Neural cell (in vitro differentiated cells): Measurements from ENCODE around the gene WDR1. TPM values are rescaled to one million over a fixed set of nuclear protein-coding genes. Genes with fewer than 3 reads are reported as not detected.

ENCODE experiments used
- H2AFZ ChIP-seq: fragments of 200-600, 300-800 bp; sonication (generic), shearing (Covaris generic); 2 replicates; pipeline ENCODE4 v1.6.0; 2014; ENCODE audit warnings: low read depth, mild to moderate bottlenecking, antibody characterized with exemption, low read length, moderate library complexity
- H3F3A ChIP-seq: fragments of 200-600 bp; shearing (Covaris generic); 2 replicates; pipeline ENCODE4 v1.6.1; 2016; ENCODE audit warnings: mild to moderate bottlenecking, moderate library complexity, mixed read lengths, antibody characterized with exemption, low read length; ENCODE audit not compliant: insufficient read depth, poor library complexity, severe bottlenecking
- H3K27ac ChIP-seq: fragments of 200-600, 300-800 bp; sonication (generic), shearing (Covaris generic); 2 replicates; pipeline ENCODE4 v1.5.1; 2014; ENCODE audit warnings: mild to moderate bottlenecking, low read length, moderate library complexity
- H3K27me3 ChIP-seq: fragments of 300-800, 200-600 bp; sonication (generic), shearing (Covaris generic); 2 replicates; pipeline ENCODE4 v1.6.0; 2014; ENCODE audit warnings: mild to moderate bottlenecking, low read depth, low read length, moderate library complexity; ENCODE audit not compliant: insufficient read depth
- H3K36me3 ChIP-seq: fragments of 300-800, 200-600 bp; sonication (generic), shearing (Covaris generic); 2 replicates; pipeline ENCODE4 v1.5.1; 2014; ENCODE audit warnings: mild to moderate bottlenecking, antibody characterized with exemption, low read length, moderate library complexity; ENCODE audit not compliant: insufficient read depth
- H3K4me2 ChIP-seq: fragments of 300-800, 200-600 bp; sonication (generic), shearing (Covaris generic); 2 replicates; pipeline ENCODE4 v1.6.0; 2014; ENCODE audit warnings: mild to moderate bottlenecking, low read length
- H3K4me3 ChIP-seq: fragments of 300-800, 200-600 bp; sonication (generic), shearing (Covaris generic); 2 replicates; pipeline ENCODE4 v1.5.1; 2014; ENCODE audit warnings: mild to moderate bottlenecking, low read length, moderate library complexity
- H3K79me2 ChIP-seq: fragments of 200-600 bp; shearing (Covaris generic); replicated peaks from 2 replicates; pipeline ENCODE4 v1.6.0; 2014; ENCODE audit warnings: mild to moderate bottlenecking, low read length, moderate library complexity; ENCODE audit not compliant: insufficient read depth
- H3K9ac ChIP-seq: fragments of 300-800, 200-600 bp; sonication (generic), shearing (Covaris generic); 2 replicates; pipeline ENCODE4 v1.6.1; 2016; ENCODE audit warnings: mild to moderate bottlenecking, low read length, mixed read lengths
- H3K9me2 ChIP-seq: fragments of 200-600 bp; shearing (Covaris generic); 2 replicates; pipeline ENCODE4 v1.6.1; 2016; ENCODE audit warnings: mild to moderate bottlenecking, low read length, mixed read lengths; ENCODE audit not compliant: insufficient read depth
- H3K9me3 ChIP-seq: fragments of 200-600, 300-800 bp; sonication (generic), shearing (Covaris generic); 2 replicates; pipeline ENCODE4 v1.6.1; 2016; ENCODE audit warnings: mild to moderate bottlenecking, mixed run types, low read length, moderate library complexity, mixed read lengths
- H4K20me1 ChIP-seq: fragments of 200-600 bp; shearing (Covaris generic); 2 replicates; pipeline ENCODE4 v1.6.1; 2016; ENCODE audit warnings: mild to moderate bottlenecking, mixed run types; ENCODE audit not compliant: insufficient read depth
- EP300 ChIP-seq: fragments of 450-650 bp; conservative IDR thresholded peaks from 2 replicates; pipeline ENCODE4 v1.6.1; 2014; ENCODE audit warnings: antibody characterized with exemption, mild to moderate bottlenecking, moderate library complexity; ENCODE audit not compliant: poor library complexity, severe bottlenecking
- EZH2 ChIP-seq: fragments of 200-600, 300-800 bp; shearing (Covaris generic), sonication (generic); IDR thresholded peaks from 2 replicates; pipeline ENCODE4 v1.6.1; 2014; ENCODE audit warnings: antibody characterized with exemption, low read length, borderline replicate concordance, mild to moderate bottlenecking; ENCODE audit not compliant: insufficient read depth, poor library complexity, severe bottlenecking
- MXI1 ChIP-seq: fragments of 450-650 bp; conservative IDR thresholded peaks from 2 replicates; pipeline ENCODE4 v1.6.1; 2014; ENCODE audit warnings: antibody characterized with exemption, mild to moderate bottlenecking; ENCODE audit not compliant: poor library complexity, severe bottlenecking
- POLR2AphosphoS5 ChIP-seq: IDR thresholded peaks from 2 replicates; pipeline ENCODE4 v1.6.1; 2012
- RAD21 ChIP-seq: fragments of 450-650 bp; conservative IDR thresholded peaks from 2 replicates; pipeline ENCODE4 v1.6.1; 2014; ENCODE audit warnings: antibody characterized with exemption, mild to moderate bottlenecking, moderate library complexity
- SMC3 ChIP-seq: fragments of 450-650 bp; conservative IDR thresholded peaks from 2 replicates; pipeline ENCODE4 v1.6.1; 2014; ENCODE audit warnings: antibody characterized with exemption, mild to moderate bottlenecking, moderate library complexity; ENCODE audit not compliant: poor library complexity
- TAF1 ChIP-seq: IDR thresholded peaks from 2 replicates; pipeline ENCODE4 v1.6.1; 2012; ENCODE audit warnings: low read depth
- polyA plus RNA-seq: library from polyadenylated mRNA; depleted of rRNA; stranded (reverse); fragments of >200 nt; gene quantifications from 2 replicates; pipeline ENCODE4 v1.2.3, GENCODE V29; 2014
- TF ChIP-seq, protein P1 (sequence below): IDR thresholded peaks from 2 replicates; pipeline ENCODE4 v1.6.1; 2012; ENCODE audit warnings: borderline replicate concordance
- TF ChIP-seq, protein P2 (sequence below): fragments of 450-650 bp; IDR thresholded peaks from 2 replicates; pipeline ENCODE4 v1.5.1; 2014; ENCODE audit warnings: antibody characterized with exemption, mild to moderate bottlenecking, moderate library complexity; ENCODE audit not compliant: poor library complexity, severe bottlenecking

The WDR1 gene
- polyA plus RNA-seq, 1 donor from 2014 or later: 106 TPM

DNA sequence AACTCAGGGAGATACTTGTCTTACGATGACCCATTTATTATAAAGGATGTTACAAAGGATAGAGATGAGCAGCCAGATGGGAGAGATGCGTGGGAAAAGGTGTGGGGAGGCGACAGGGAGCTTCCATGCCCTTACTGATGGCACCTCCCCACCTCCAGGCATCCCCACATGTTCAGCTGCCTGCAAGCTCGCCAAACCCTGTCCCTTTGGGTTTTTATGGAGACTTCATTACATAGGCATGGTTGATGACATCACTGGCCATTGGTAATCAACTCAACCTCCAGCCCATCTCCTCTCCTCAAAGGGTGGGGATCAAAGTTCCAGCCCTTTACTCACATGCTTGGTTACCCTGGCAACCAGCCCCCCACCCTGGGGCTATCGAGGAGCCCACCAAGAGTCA is 65.9 kb downstream of the WDR1 start:
- H3F3A ChIP-seq: no peaks in the 10 kb centered on the region
- no peaks in the 10 kb centered on the region for H3K36me3 ChIP-seq
- no peak overlapping the region for H3K9ac ChIP-seq
- no peak overlapping the region for H3K27ac ChIP-seq
- H3K9me2 ChIP-seq: no peaks in the 10 kb centered on the region
- no peak overlapping the region for H3K4me3 ChIP-seq
- H4K20me1 ChIP-seq: no peaks in the 10 kb centered on the region
- H3K27me3 ChIP-seq: no peaks in the 10 kb centered on the region
- H3K79me2 ChIP-seq: no peaks in the 10 kb centered on the region
- TF ChIP-seq SMC3 (no peak), EZH2 (no peak), EP300 (no peak), POLR2AphosphoS5 (no peak), MXI1 (no peak), TAF1 (no peak)
- TF ChIP-seq, protein P1, sequence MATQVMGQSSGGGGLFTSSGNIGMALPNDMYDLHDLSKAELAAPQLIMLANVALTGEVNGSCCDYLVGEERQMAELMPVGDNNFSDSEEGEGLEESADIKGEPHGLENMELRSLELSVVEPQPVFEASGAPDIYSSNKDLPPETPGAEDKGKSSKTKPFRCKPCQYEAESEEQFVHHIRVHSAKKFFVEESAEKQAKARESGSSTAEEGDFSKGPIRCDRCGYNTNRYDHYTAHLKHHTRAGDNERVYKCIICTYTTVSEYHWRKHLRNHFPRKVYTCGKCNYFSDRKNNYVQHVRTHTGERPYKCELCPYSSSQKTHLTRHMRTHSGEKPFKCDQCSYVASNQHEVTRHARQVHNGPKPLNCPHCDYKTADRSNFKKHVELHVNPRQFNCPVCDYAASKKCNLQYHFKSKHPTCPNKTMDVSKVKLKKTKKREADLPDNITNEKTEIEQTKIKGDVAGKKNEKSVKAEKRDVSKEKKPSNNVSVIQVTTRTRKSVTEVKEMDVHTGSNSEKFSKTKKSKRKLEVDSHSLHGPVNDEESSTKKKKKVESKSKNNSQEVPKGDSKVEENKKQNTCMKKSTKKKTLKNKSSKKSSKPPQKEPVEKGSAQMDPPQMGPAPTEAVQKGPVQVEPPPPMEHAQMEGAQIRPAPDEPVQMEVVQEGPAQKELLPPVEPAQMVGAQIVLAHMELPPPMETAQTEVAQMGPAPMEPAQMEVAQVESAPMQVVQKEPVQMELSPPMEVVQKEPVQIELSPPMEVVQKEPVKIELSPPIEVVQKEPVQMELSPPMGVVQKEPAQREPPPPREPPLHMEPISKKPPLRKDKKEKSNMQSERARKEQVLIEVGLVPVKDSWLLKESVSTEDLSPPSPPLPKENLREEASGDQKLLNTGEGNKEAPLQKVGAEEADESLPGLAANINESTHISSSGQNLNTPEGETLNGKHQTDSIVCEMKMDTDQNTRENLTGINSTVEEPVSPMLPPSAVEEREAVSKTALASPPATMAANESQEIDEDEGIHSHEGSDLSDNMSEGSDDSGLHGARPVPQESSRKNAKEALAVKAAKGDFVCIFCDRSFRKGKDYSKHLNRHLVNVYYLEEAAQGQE: no peak
- TF ChIP-seq, protein P2, sequence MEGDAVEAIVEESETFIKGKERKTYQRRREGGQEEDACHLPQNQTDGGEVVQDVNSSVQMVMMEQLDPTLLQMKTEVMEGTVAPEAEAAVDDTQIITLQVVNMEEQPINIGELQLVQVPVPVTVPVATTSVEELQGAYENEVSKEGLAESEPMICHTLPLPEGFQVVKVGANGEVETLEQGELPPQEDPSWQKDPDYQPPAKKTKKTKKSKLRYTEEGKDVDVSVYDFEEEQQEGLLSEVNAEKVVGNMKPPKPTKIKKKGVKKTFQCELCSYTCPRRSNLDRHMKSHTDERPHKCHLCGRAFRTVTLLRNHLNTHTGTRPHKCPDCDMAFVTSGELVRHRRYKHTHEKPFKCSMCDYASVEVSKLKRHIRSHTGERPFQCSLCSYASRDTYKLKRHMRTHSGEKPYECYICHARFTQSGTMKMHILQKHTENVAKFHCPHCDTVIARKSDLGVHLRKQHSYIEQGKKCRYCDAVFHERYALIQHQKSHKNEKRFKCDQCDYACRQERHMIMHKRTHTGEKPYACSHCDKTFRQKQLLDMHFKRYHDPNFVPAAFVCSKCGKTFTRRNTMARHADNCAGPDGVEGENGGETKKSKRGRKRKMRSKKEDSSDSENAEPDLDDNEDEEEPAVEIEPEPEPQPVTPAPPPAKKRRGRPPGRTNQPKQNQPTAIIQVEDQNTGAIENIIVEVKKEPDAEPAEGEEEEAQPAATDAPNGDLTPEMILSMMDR: no peak
- H2AFZ ChIP-seq: no peak overlapping the region
- no peaks in the 10 kb centered on the region for H3K9me3 ChIP-seq
- no peak overlapping the region for H3K4me2 ChIP-seq

DNA sequence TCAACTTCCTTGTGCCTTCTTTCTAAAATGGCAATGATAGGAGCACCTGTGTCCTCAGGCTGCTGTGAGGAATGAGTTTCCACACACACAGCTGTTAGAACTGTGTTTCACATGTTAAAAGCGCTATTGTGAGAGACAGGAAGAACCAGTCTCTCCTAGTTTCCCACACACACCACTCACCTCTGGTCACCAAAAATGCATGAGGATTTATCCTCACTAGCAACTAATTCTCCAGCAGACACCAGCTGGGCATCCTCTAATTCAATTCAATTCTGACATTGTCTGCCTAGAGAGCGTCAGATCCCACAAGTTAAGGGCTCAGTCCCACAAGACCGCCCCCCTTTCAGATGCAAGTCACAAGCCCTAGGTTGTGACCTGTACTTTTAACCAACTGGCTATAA is 66.3 kb downstream of the WDR1 start:
- TF ChIP-seq POLR2AphosphoS5: no peak
- no peak for TF ChIP-seq SMC3
- no peak for TF ChIP-seq MXI1
- no peak for TF ChIP-seq EP300
- TF ChIP-seq, protein P2: no peak
- TF ChIP-seq RAD21: no peak
- TF ChIP-seq EZH2: no peak
- TF ChIP-seq, protein P1: no peak
- no peak for TF ChIP-seq TAF1
- H3K9me2 ChIP-seq: no peaks in the 10 kb centered on the region
- H3K9me3 ChIP-seq: no peaks in the 10 kb centered on the region
- no peaks in the 10 kb centered on the region for H3F3A ChIP-seq
- no peaks in the 10 kb centered on the region for H3K36me3 ChIP-seq
- H3K9ac ChIP-seq: no peak overlapping the region
- H3K4me2 ChIP-seq: no peak overlapping the region
- no peak overlapping the region for H3K27ac ChIP-seq
- no peaks in the 10 kb centered on the region for H3K27me3 ChIP-seq
- H4K20me1 ChIP-seq: no peaks in the 10 kb centered on the region
- H3K4me3 ChIP-seq: no peak overlapping the region
- no peak overlapping the region for H2AFZ ChIP-seq
- H3K79me2 ChIP-seq: no peaks in the 10 kb centered on the region
